Keratinocyte (primary cell): Measurements from ENCODE around the gene PARVA. TPM values are rescaled to one million over a fixed set of nuclear protein-coding genes. Genes with fewer than 3 reads are reported as not detected.

ENCODE experiments used
- DNase-seq: peaks from one replicate; pipeline ENCODE4 v3.0.0-alpha.2; 2011; ENCODE audit warnings: low read depth, missing footprints, low spot score
- FAIRE-seq: peaks from 2 replicates; lab custom pipeline; 2011; peaks lifted over from hg19 to GRCh38; lab: Jason Lieb, UNC
- H2AFZ ChIP-seq: 2 replicates; pipeline ENCODE4 v1.6.0; 2012; ENCODE audit warnings: low read length, control low read depth, inconsistent platforms; ENCODE audit not compliant: control insufficient read depth
- H3K27ac ChIP-seq: 2 replicates; pipeline ENCODE4 v1.5.1; 2011; ENCODE audit warnings: low read length; ENCODE audit not compliant: control insufficient read depth, insufficient read depth
- H3K27me3 ChIP-seq: 3 replicates; pipeline ENCODE4 v1.6.0; 2011; ENCODE audit warnings: low read length; ENCODE audit not compliant: control insufficient read depth, insufficient read depth; ENCODE audit errors: extremely low read depth
- H3K36me3 ChIP-seq, 2 experiments: 2 replicates in 1 of 2; 3 replicates in 1 of 2; pipeline ENCODE4 v1.5.1; 2011; ENCODE audit warnings: low read length in 2 of 2, mild to moderate bottlenecking in 1 of 2; ENCODE audit not compliant: control insufficient read depth in 2 of 2, insufficient read depth in 2 of 2; ENCODE audit errors: extremely low read depth in 1 of 2
- H3K4me1 ChIP-seq: 3 replicates; pipeline ENCODE4 v1.5.1; 2011; ENCODE audit warnings: low read length; ENCODE audit not compliant: control insufficient read depth, insufficient read depth; ENCODE audit errors: extremely low read depth
- H3K4me2 ChIP-seq: 3 replicates; pipeline ENCODE4 v1.6.0; 2011; ENCODE audit warnings: low read depth, low read length; ENCODE audit not compliant: control insufficient read depth, insufficient read depth; ENCODE audit errors: extremely low read depth
- H3K4me3 ChIP-seq, 3 experiments: fragments of 200-600 bp in 1 of 3; sonication (generic) in 1 of 3; 2 replicates in 2 of 3; 3 replicates in 1 of 3; pipeline ENCODE4 v1.5.1; 2011 to 2016; ENCODE audit warnings: low read length in 3 of 3, mild to moderate bottlenecking in 3 of 3, control low read depth in 2 of 3, inconsistent platforms in 1 of 3, low read depth in 1 of 3, mixed read lengths in 1 of 3, mixed run types in 1 of 3, moderate library complexity in 1 of 3; ENCODE audit not compliant: control insufficient read depth in 2 of 3, insufficient read depth in 2 of 3; ENCODE audit errors: extremely low read depth in 1 of 3
- H3K79me2 ChIP-seq: 2 replicates; pipeline ENCODE4 v1.6.0; 2012; ENCODE audit warnings: low read length; ENCODE audit not compliant: control insufficient read depth, insufficient read depth
- H3K9ac ChIP-seq: 3 replicates; pipeline ENCODE4 v1.6.0; 2011; ENCODE audit warnings: low read length; ENCODE audit not compliant: control insufficient read depth, insufficient read depth; ENCODE audit errors: extremely low read depth
- H3K9me1 ChIP-seq: 3 replicates; pipeline ENCODE4 v1.6.0; 2011; ENCODE audit warnings: low read length; ENCODE audit not compliant: control insufficient read depth, insufficient read depth; ENCODE audit errors: extremely low read depth
- H3K9me3 ChIP-seq: 2 replicates; pipeline ENCODE4 v1.5.1; 2012; ENCODE audit warnings: low read depth, low read length; ENCODE audit not compliant: control insufficient read depth
- H4K20me1 ChIP-seq: 3 replicates; pipeline ENCODE4 v1.6.0; 2011; ENCODE audit warnings: low read length; ENCODE audit not compliant: control insufficient read depth, insufficient read depth; ENCODE audit errors: extremely low read depth
- EZH2 ChIP-seq: IDR thresholded peaks from one replicate; pipeline ENCODE4 v1.6.1; 2012; ENCODE audit warnings: inconsistent platforms, mild to moderate bottlenecking, low read length, moderate library complexity
- dilution Hi-C: fragments of 300-500 bp; cut with MboI; formaldehyde crosslinking; loops from one replicate; pipeline ENCODE4 v1.7.0; 2020; ENCODE audit warnings: low sequenced_read_pairs; ENCODE audit not compliant: extremely low pct_ligation_motif_present
- polyA plus RNA-seq, 5 experiments: library from polyadenylated mRNA; depleted of rRNA in 3 of 5; stranded (reverse) in 3 of 5; stranded (forward) in 1 of 5; unstranded in 1 of 5; fragments of >200 nt; gene quantifications; 1 replicate in 1 of 5; 2 replicates in 3 of 5; 3 replicates in 1 of 5; pipeline versions ENCODE4 v1.2.1 to v1.2.3, GENCODE V29; 2011 to 2012; ENCODE audit warnings: missing spikeins in 2 of 5, low read depth in 1 of 5, low replicate concordance in 1 of 5
- TF ChIP-seq, protein P1 (sequence below), 3 experiments: IDR thresholded peaks in 1 of 3; conservative IDR thresholded peaks in 1 of 3; optimal IDR thresholded peaks in 1 of 3; 2 replicates in 2 of 3; 3 replicates in 1 of 3; pipeline versions ENCODE3 to v1.5.1; 2011; ENCODE audit warnings: low read length in 3 of 3, mild to moderate bottlenecking in 3 of 3, moderate library complexity in 2 of 3, control low read depth in 1 of 3, inconsistent platforms in 1 of 3; ENCODE audit not compliant: insufficient read depth in 2 of 3; ENCODE audit errors: extremely low read depth in 1 of 3

Gene PARVA
- polyA plus RNA-seq, 1 donor (not counting 4 experiments of a cell fraction or from before 2014, with no cell fraction given) = 28.9 TPM

DNA sequence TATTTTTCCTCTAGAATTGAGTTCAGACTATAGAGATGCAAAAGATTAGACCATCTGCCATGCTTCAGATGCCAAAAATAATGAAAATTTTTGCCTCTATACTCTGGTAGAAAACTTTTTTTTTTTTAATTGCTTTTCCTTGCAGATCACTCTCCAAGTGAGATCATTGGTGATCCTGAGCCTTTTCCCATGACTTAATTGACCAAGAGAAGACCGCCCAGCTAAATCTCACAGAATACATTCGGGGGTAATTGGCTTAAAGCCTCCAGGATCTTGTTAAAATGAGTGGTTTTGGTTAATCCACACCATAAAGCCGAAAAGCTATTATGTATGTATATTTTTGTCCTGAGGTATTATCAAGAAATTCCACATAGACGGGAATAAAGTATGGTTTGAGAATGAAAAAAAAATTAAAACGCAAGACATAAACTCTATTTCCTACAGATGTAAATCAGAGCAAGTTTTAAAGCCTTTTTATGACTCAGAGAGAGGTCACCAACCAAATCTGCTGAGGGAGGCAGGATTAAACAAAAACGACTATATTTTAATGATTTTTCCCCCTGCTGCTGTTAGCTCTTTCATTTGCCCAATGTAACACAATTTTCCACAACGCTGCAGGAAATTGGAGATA is 64.0 kb downstream of the PARVA start:
- Histone ChIP-seq H4K20me1 (no peaks in the 10 kb centered on the region), H3K9me3 (no peaks in the 10 kb centered on the region), H3K4me3 (no peak overlapping the region), H3K36me3 (peaks cover 1 to 5% of the 10 kb centered on the region in 2 experiments), H3K27me3 (no peaks in the 10 kb centered on the region), H3K79me2 (no peaks in the 10 kb centered on the region), H3K27ac (no peak overlapping the region), H3K9ac (no peak overlapping the region), H3K9me1 (no peaks in the 10 kb centered on the region), H2AFZ (no peak overlapping the region), H3K4me2 (no peak overlapping the region), H3K4me1 (peaks cover 3% of the 10 kb centered on the region)
- FAIRE-seq (no peak), DNase-seq (no peak)
- dilution Hi-C loops = no loop called here
- TF ChIP-seq EZH2 = no peak
- TF ChIP-seq, protein P1, sequence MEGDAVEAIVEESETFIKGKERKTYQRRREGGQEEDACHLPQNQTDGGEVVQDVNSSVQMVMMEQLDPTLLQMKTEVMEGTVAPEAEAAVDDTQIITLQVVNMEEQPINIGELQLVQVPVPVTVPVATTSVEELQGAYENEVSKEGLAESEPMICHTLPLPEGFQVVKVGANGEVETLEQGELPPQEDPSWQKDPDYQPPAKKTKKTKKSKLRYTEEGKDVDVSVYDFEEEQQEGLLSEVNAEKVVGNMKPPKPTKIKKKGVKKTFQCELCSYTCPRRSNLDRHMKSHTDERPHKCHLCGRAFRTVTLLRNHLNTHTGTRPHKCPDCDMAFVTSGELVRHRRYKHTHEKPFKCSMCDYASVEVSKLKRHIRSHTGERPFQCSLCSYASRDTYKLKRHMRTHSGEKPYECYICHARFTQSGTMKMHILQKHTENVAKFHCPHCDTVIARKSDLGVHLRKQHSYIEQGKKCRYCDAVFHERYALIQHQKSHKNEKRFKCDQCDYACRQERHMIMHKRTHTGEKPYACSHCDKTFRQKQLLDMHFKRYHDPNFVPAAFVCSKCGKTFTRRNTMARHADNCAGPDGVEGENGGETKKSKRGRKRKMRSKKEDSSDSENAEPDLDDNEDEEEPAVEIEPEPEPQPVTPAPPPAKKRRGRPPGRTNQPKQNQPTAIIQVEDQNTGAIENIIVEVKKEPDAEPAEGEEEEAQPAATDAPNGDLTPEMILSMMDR (optimal IDR thresholded peaks at IDR 0.05 in 1 of 3, IDR thresholded peaks at IDR 0.05 in 1 of 3, conservative IDR thresholded peaks at IDR 0.05 in 1 of 3; ENCODE audit: extremely low read depth in 1 of 3, insufficient read depth in 2 of 3, low read length in 3 of 3) = no peak

DNA sequence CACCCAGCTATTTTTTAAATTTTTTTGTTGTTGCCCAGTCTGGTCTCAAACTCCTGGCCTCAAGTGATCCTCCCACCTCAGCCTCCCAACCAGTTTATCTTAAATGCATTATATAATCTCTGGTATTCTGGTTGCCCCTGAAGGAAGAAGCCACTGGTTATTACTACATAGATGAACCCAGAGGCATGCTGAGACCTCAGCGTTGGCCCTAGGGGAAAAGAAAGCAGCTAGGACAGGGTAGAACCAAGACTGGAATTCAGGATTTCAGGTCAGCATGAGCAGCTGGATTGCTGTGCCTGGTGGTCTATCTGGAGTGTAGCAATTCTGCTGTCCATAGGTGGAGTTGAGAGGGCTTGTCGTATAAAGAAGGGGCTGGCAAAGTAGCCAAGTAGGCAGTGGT is 67.2 kb downstream of the PARVA start:
- no peak overlapping the region for H2AFZ ChIP-seq
- H3K27ac ChIP-seq = no peak overlapping the region
- H3K9me1 ChIP-seq = no peaks in the 10 kb centered on the region
- TF ChIP-seq, protein P1 (optimal IDR thresholded peaks at IDR 0.05 in 1 of 3, IDR thresholded peaks at IDR 0.05 in 1 of 3, conservative IDR thresholded peaks at IDR 0.05 in 1 of 3; ENCODE audit: extremely low read depth in 1 of 3, insufficient read depth in 2 of 3, low read length in 3 of 3) = no peak
- no peak for TF ChIP-seq EZH2
- no peak overlapping the region for H3K4me3 ChIP-seq
- FAIRE-seq = no peak
- H4K20me1 ChIP-seq = no peaks in the 10 kb centered on the region
- H3K9ac ChIP-seq = no peak overlapping the region
- H3K4me1 ChIP-seq = peaks cover 7% of the 10 kb centered on the region
- no peaks in the 10 kb centered on the region for H3K27me3 ChIP-seq
- peaks cover 0 to 1% of the 10 kb centered on the region in 2 experiments for H3K36me3 ChIP-seq
- H3K9me3 ChIP-seq = no peaks in the 10 kb centered on the region
- peaks cover 5% of the 10 kb centered on the region for H3K79me2 ChIP-seq
- no peak for DNase-seq
- dilution Hi-C loops = no loop called here
- no peak overlapping the region for H3K4me2 ChIP-seq
